Adrenal gland (tissue), 5 donors: ENCODE measurements around the gene CD72.

Experiments used
- CTCF ChIP-seq, 6 experiments: fragments of 450-650 bp in 4 of 6; fragments of 200-600 bp in 2 of 6; sonication (generic) in 1 of 6; IDR thresholded peaks; 1 replicate in 5 of 6; 2 replicates in 1 of 6; pipeline versions ENCODE4 v1.5.1 to v1.8.0; 2016 to 2021; ENCODE audit warnings: antibody characterized with exemption in 6 of 6, mild to moderate bottlenecking in 2 of 6, moderate library complexity in 1 of 6
- POLR2A ChIP-seq, 2 donors: fragments of 450-650 bp; IDR thresholded peaks; one replicate each; pipeline ENCODE4 v1.6.1; 2017; ENCODE audit warnings: antibody characterized with exemption in 2 of 2, mild to moderate bottlenecking in 2 of 2, moderate library complexity in 1 of 2
- donor health status: DM: no; HTN: no; CAD: no.

GRCh38 chr9:35599763-35600604 lies 18.2 kb downstream of the CD72 start:
- TF ChIP-seq CTCF (IDR thresholded peaks at IDR 0.05) (peak in 1 of 6 experiments; percentile 12), POLR2A (IDR thresholded peaks at IDR 0.05) (no peak)
